ENCODE measurements around the gene MYO7A. TPM values are rescaled to one million over a fixed set of nuclear protein-coding genes. Genes with fewer than 3 reads are reported as not detected.

MYO7A gene
- total RNA-seq, 1 donor from 2014 or later, result 11.6 TPM

GRCh38 chr11:77115956-77116355 lies 12.1 kb upstream of the MYO7A start:
- H3K4me1 Mint-ChIP-seq (ENCODE audit: low read depth, unreplicated experiment), result no peaks in the 10 kb centered on the region
- DNase-seq, result no peak
- no peak overlapping the region for H3K4me3 Mint-ChIP-seq (ENCODE audit: unreplicated experiment)
- H3K9me3 Mint-ChIP-seq (ENCODE audit: unreplicated experiment), result no peaks in the 10 kb centered on the region
- H3K36me3 Mint-ChIP-seq (ENCODE audit: unreplicated experiment), result no peaks in the 10 kb centered on the region
- H3K27me3 Mint-ChIP-seq (ENCODE audit: unreplicated experiment), result peaks cover 4% of the 10 kb centered on the region
- TF ChIP-seq CTCF (IDR thresholded peaks at IDR 0.05; ENCODE audit: partially characterized antibody, unreplicated experiment), result no peak
- no peak overlapping the region for H3K27ac Mint-ChIP-seq (ENCODE audit: unreplicated experiment)

DNA sequence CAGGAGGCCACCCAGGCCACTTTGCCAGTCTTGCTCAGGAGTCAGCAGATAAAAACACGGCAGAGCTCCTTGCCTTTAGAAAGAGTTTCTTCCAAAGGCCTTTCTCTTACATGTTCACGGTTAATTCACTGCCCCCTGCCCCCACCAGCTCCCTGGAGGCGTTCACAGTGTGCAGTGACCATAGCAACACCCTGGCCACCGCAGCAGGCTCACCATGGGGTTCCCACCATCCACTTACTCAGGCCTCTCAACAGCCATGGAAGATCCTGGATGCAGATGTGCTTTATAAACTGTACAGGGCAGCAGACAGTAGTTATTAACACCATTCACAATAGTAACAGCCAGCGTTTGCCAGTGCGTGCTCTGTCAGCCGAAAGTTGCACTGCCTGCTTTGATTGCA lies 10.6 kb upstream of the MYO7A start:
- no peak for TF ChIP-seq CTCF (IDR thresholded peaks at IDR 0.05; ENCODE audit: partially characterized antibody, unreplicated experiment)
- DNase-seq, result no peak
- no peaks in the 10 kb centered on the region for H3K36me3 Mint-ChIP-seq (ENCODE audit: unreplicated experiment)
- H3K4me1 Mint-ChIP-seq (ENCODE audit: low read depth, unreplicated experiment), result no peaks in the 10 kb centered on the region
- no peaks in the 10 kb centered on the region for H3K9me3 Mint-ChIP-seq (ENCODE audit: unreplicated experiment)
- no peaks in the 10 kb centered on the region for H3K27me3 Mint-ChIP-seq (ENCODE audit: unreplicated experiment)
- no peak overlapping the region for H3K4me3 Mint-ChIP-seq (ENCODE audit: unreplicated experiment)
- no peak overlapping the region for H3K27ac Mint-ChIP-seq (ENCODE audit: unreplicated experiment)

- DNase-seq, result no peak
- no peak for TF ChIP-seq CTCF (IDR thresholded peaks at IDR 0.05; ENCODE audit: partially characterized antibody, unreplicated experiment)
- no peaks in the 10 kb centered on the region for H3K27me3 Mint-ChIP-seq (ENCODE audit: unreplicated experiment)
- no peak overlapping the region for H3K4me3 Mint-ChIP-seq (ENCODE audit: unreplicated experiment)
- no peaks in the 10 kb centered on the region for H3K4me1 Mint-ChIP-seq (ENCODE audit: low read depth, unreplicated experiment)
- no peaks in the 10 kb centered on the region for H3K9me3 Mint-ChIP-seq (ENCODE audit: unreplicated experiment)
- no peak overlapping the region for H3K27ac Mint-ChIP-seq (ENCODE audit: unreplicated experiment)
- no peaks in the 10 kb centered on the region for H3K36me3 Mint-ChIP-seq (ENCODE audit: unreplicated experiment)
Observed at GRCh38 chr11:77118086-77118485, 10.0 kb upstream of the MYO7A start.

DNA sequence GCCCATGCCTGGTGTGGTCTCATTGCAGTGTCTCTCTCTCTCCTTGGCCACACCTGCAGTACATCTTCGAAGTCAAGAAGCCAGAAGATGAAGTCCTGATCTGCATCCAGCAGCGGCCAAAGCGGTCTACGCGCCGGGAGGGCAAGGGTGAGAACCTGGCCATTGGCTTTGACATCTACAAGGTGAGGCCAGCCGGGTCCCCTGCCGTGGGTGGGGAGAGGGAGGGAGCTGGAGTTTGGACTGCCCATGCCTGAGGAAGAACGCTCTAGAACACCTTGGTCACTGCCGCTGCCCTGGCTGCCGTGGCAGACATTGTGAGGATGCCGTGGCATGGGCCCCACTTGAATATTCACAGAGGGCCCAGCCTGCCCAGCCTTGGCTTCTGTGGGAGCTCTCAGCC lies 9.1 kb upstream of the MYO7A start:
- no peak for DNase-seq
- H3K4me1 Mint-ChIP-seq (ENCODE audit: low read depth, unreplicated experiment), result no peaks in the 10 kb centered on the region
- no peaks in the 10 kb centered on the region for H3K36me3 Mint-ChIP-seq (ENCODE audit: unreplicated experiment)
- no peaks in the 10 kb centered on the region for H3K27me3 Mint-ChIP-seq (ENCODE audit: unreplicated experiment)
- no peak overlapping the region for H3K4me3 Mint-ChIP-seq (ENCODE audit: unreplicated experiment)
- H3K27ac Mint-ChIP-seq (ENCODE audit: unreplicated experiment), result no peak overlapping the region
- no peak for TF ChIP-seq CTCF (IDR thresholded peaks at IDR 0.05; ENCODE audit: partially characterized antibody, unreplicated experiment)
- H3K9me3 Mint-ChIP-seq (ENCODE audit: unreplicated experiment), result no peaks in the 10 kb centered on the region

DNA sequence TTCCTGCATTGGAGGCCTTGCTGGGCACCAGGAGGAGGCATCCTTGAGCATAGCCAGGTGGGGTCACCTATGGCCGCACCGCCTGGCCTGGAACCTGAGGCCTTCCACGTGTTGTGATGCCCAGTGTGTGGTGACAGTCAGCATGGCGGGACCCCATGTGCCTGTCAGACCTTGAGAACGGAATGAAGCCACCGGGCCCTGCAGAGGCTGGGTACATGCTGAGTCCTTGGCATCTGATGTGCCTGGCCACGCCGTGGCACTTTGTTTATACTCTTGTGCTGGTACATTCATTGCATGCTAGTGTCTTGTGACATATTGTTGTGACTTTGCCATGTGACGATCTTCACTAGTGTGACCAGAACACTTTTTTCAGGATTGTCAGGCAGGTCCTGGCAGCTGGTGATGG lies 8.5 kb upstream of the MYO7A start:
- no peak for DNase-seq
- H3K27me3 Mint-ChIP-seq (ENCODE audit: unreplicated experiment), result no peaks in the 10 kb centered on the region
- H3K36me3 Mint-ChIP-seq (ENCODE audit: unreplicated experiment), result no peaks in the 10 kb centered on the region

More for the DNA sequence above, 8.5 kb upstream of the MYO7A start:
- Mint-ChIP-seq H3K4me1 (ENCODE audit: low read depth, unreplicated experiment) (no peaks in the 10 kb centered on the region), H3K4me3 (ENCODE audit: unreplicated experiment) (no peak overlapping the region), H3K27ac (ENCODE audit: unreplicated experiment) (no peak overlapping the region), H3K9me3 (ENCODE audit: unreplicated experiment) (no peaks in the 10 kb centered on the region)
- no peak for TF ChIP-seq CTCF (IDR thresholded peaks at IDR 0.05; ENCODE audit: partially characterized antibody, unreplicated experiment)

Data from glutamatergic neuron (in vitro differentiated cells).